Stomach (tissue), 4 donors: ENCODE measurements around the gene WDR49.

Experiments used
- CTCF ChIP-seq, 7 experiments: fragments of 450-650 bp in 4 of 7; fragments of 200-600 bp in 3 of 7; sonication (generic) in 3 of 7; IDR thresholded peaks; one replicate each; pipeline ENCODE4 v1.5.1; 2016 to 2019; ENCODE audit warnings: antibody characterized with exemption in 7 of 7, control low read depth in 2 of 7, mild to moderate bottlenecking in 1 of 7
- EP300 ChIP-seq: sonication (generic); formaldehyde crosslinking; IDR thresholded peaks from one replicate; pipeline ENCODE4 v1.6.1; 2017; ENCODE audit warnings: antibody characterized with exemption
- POLR2A ChIP-seq, 4 donors: fragments of 450-650 bp; IDR thresholded peaks; one replicate each; pipeline ENCODE4 v1.6.1; 2016; ENCODE audit warnings: antibody characterized with exemption in 4 of 4, control low read depth in 2 of 4, mild to moderate bottlenecking in 1 of 4, moderate library complexity in 1 of 4
- POLR2AphosphoS5 ChIP-seq, 3 donors: sonication (generic); formaldehyde crosslinking; IDR thresholded peaks; one replicate each; pipeline ENCODE4 v1.6.1; 2016; ENCODE audit warnings: antibody characterized with exemption in 3 of 3

GRCh38 chr3:167606836-167607235 is 46.9 kb downstream of the WDR49 start:
- TF ChIP-seq EP300 (no peak), CTCF (IDR thresholded peaks at IDR 0.05) (no peak), POLR2A (IDR thresholded peaks at IDR 0.05) (no peak), POLR2AphosphoS5 (IDR thresholded peaks at IDR 0.05) (no peak)
